Trophoblast cell (in vitro differentiated cells and primary cell): ENCODE measurements around the gene PPP2R2C.

ENCODE experiments used
- DNase-seq, 2 donors: peaks; one replicate each; pipeline ENCODE4 v3.0.0-alpha.2; 2016
- H2AFZ ChIP-seq: 2 replicates; pipeline ENCODE4 v1.6.1; 2013; ENCODE audit warnings: low read length, moderate library complexity, mild to moderate bottlenecking; ENCODE audit not compliant: insufficient read depth, poor library complexity
- H2AK5ac ChIP-seq: 2 replicates; pipeline ENCODE4 v1.6.1; 2013; ENCODE audit warnings: mild to moderate bottlenecking, low read length
- H2BK120ac ChIP-seq: 2 replicates; pipeline ENCODE4 v1.6.1; 2013; ENCODE audit warnings: low read length, mild to moderate bottlenecking, moderate library complexity; ENCODE audit not compliant: insufficient read depth, poor library complexity
- H2BK12ac ChIP-seq: 2 replicates; pipeline ENCODE4 v1.6.1; 2013; ENCODE audit warnings: mild to moderate bottlenecking, low read length, moderate library complexity
- H2BK5ac ChIP-seq: 2 replicates; pipeline ENCODE4 v1.6.1; 2013; ENCODE audit warnings: low read length, low read depth, moderate library complexity, mild to moderate bottlenecking; ENCODE audit not compliant: poor library complexity
- H3K14ac ChIP-seq: 2 replicates; pipeline ENCODE4 v1.6.1; 2013; ENCODE audit warnings: mild to moderate bottlenecking, low read length
- H3K18ac ChIP-seq: 2 replicates; pipeline ENCODE4 v1.6.1; 2013; ENCODE audit warnings: mild to moderate bottlenecking, low read length
- H3K23ac ChIP-seq: 2 replicates; pipeline ENCODE4 v1.6.1; 2013; ENCODE audit warnings: low read length
- H3K27ac ChIP-seq: 2 replicates; pipeline ENCODE4 v1.5.1; 2013; ENCODE audit warnings: low read depth, mild to moderate bottlenecking, inconsistent platforms, low read length, moderate library complexity
- H3K27me3 ChIP-seq: 2 replicates; pipeline ENCODE4 v1.6.1; 2013; ENCODE audit warnings: inconsistent platforms, mild to moderate bottlenecking, low read length, moderate library complexity; ENCODE audit not compliant: insufficient read depth
- H3K36me3 ChIP-seq, 2 experiments: 1 replicate in 1 of 2; 2 replicates in 1 of 2; pipeline ENCODE4 v1.6.1; 2013; ENCODE audit warnings: low read length in 2 of 2, mild to moderate bottlenecking in 2 of 2, moderate library complexity in 1 of 2; ENCODE audit not compliant: insufficient read depth in 2 of 2, control insufficient read depth in 1 of 2
- H3K4ac ChIP-seq: 2 replicates; pipeline ENCODE4 v1.6.1; 2013; ENCODE audit warnings: low read depth, mild to moderate bottlenecking, low read length, moderate library complexity
- H3K4me1 ChIP-seq, 2 experiments: 1 replicate in 1 of 2; 2 replicates in 1 of 2; pipeline ENCODE4 v1.6.1; 2013; ENCODE audit warnings: low read length in 2 of 2, mild to moderate bottlenecking in 2 of 2, moderate library complexity in 1 of 2; ENCODE audit not compliant: insufficient read depth in 2 of 2, control insufficient read depth in 1 of 2
- H3K4me2 ChIP-seq: 2 replicates; pipeline ENCODE4 v1.6.1; 2013; ENCODE audit warnings: inconsistent platforms, mild to moderate bottlenecking, low read length, moderate library complexity
- H3K4me3 ChIP-seq: 2 replicates; pipeline ENCODE4 v1.5.1; 2013; ENCODE audit warnings: mild to moderate bottlenecking, low read depth, low read length, inconsistent platforms
- H3K79me1 ChIP-seq: one replicate; pipeline ENCODE4 v1.6.1; 2013; ENCODE audit warnings: low read length
- H3K79me2 ChIP-seq: 2 replicates; pipeline ENCODE4 v1.6.1; 2013; ENCODE audit warnings: low read length, mild to moderate bottlenecking; ENCODE audit not compliant: control insufficient read depth, insufficient read depth, poor library complexity
- H3K9ac ChIP-seq: 2 replicates; pipeline ENCODE4 v1.6.1; 2013; ENCODE audit warnings: mild to moderate bottlenecking, low read length
- H3K9me3 ChIP-seq: 2 replicates; pipeline ENCODE4 v1.6.1; 2013; ENCODE audit warnings: low read depth, mild to moderate bottlenecking, control low read depth, inconsistent platforms, low read length; ENCODE audit not compliant: insufficient read depth
- H4K12ac ChIP-seq: 2 replicates; pipeline ENCODE4 v1.6.1; 2013; ENCODE audit warnings: low read depth, mild to moderate bottlenecking, low read length, moderate library complexity
- H4K8ac ChIP-seq: 2 replicates; pipeline ENCODE4 v1.6.1; 2013; ENCODE audit warnings: low read depth, mild to moderate bottlenecking, low read length, moderate library complexity
- H4K91ac ChIP-seq: one replicate; pipeline ENCODE4 v1.6.1; 2013; ENCODE audit warnings: low read depth, mild to moderate bottlenecking, low read length, moderate library complexity
- WGBS: extraction: QIAGEN DNeasy Blood & Tissue Kit; methylation state at CpG from one replicate; pipeline ENCODE4 v1.1.7; 2013; ENCODE audit warnings: missing lambda C conversion rate; ENCODE audit not compliant: insufficient read length, insufficient coverage; ENCODE audit errors: extremely low coverage; 5-methylcytosine and 5-hydroxymethylcytosine counted together

The PPP2R2C gene

DNA sequence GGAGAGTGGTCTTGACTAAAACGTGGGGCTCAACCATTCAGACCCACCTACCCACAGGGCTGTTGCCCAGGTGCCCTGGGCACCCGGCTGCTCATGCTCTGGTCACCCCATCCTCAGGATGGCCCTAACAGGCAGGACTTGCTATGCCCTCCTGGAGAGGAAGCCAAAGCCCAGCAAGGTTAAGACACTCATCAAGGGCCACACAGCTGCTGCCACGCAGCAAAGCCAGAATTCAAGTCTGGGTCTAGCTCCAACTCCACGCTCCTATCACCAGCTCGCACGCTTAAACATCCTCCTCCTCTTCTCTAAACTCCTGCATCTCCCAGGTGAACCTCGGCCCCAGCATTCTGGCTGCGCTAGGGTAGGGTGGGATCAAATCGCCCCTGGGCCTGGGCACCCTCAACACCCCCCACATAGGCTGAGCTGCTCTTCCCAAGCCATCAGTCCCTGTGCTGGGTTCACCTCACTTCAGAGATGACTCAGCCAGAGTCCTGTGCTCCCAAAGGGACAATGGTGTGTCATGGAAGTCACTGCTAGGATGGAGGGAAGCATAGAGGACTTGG lies 54.1 kb downstream of the PPP2R2C start:
- H4K8ac ChIP-seq = no peak overlapping the region
- H3K4me3 ChIP-seq = no peak overlapping the region
- no peak overlapping the region for H4K91ac ChIP-seq
- no peak overlapping the region for H3K4ac ChIP-seq
- WGBS = no CpG with 5 or more reads among the region's 9 CpGs
- no peak overlapping the region for H3K27ac ChIP-seq
- H3K14ac ChIP-seq = no peak overlapping the region
- H2BK12ac ChIP-seq = no peak overlapping the region
- H3K18ac ChIP-seq = no peak overlapping the region
- no peak overlapping the region for H2BK5ac ChIP-seq
- H3K9me3 ChIP-seq = peaks cover 2% of the 10 kb centered on the region
- no peaks in the 10 kb centered on the region for H3K79me1 ChIP-seq
- H2BK120ac ChIP-seq = no peak overlapping the region
- H3K4me2 ChIP-seq = no peak overlapping the region
- H3K27me3 ChIP-seq = no peaks in the 10 kb centered on the region
- no peak overlapping the region for H2AFZ ChIP-seq
- no peaks in the 10 kb centered on the region for H3K4me1 ChIP-seq
- H3K36me3 ChIP-seq = no peaks in the 10 kb centered on the region
- no peak overlapping the region for H4K12ac ChIP-seq
- DNase-seq = no peak
- no peak overlapping the region for H2AK5ac ChIP-seq
- no peaks in the 10 kb centered on the region for H3K79me2 ChIP-seq
- H3K23ac ChIP-seq = no peak overlapping the region
- no peak overlapping the region for H3K9ac ChIP-seq

DNA sequence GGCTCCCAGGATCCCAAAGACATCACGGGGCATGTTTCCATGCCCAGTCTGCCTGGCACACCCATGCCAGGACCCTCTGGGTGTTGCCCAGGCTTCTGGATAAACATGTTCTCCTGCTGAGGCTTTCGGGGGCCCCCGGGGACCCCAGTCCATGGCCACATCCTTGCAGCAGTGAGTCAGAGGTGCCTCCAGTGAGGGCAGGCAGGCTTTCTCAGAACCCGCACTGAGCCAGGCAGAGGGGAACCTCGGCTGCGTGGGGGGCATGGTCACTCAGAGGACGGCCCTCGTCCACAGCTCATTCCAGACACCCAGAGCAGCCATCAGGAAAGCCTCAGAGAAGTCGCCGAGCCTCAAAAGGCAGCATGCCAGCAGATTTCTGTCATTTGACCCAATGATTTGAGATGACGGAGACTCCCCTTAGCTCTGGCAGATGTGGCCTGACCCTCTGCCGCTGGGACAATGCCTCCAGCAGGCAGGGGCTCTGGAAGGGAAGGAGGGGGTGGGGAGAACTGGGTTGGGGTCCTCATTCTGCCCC lies 54.8 kb downstream of the PPP2R2C start:
- no peaks in the 10 kb centered on the region for H3K4me1 ChIP-seq
- no peak overlapping the region for H2BK12ac ChIP-seq
- H3K9ac ChIP-seq = no peak overlapping the region
- no peak overlapping the region for H4K91ac ChIP-seq
- H2BK5ac ChIP-seq = no peak overlapping the region
- no peaks in the 10 kb centered on the region for H3K27me3 ChIP-seq
- H2AFZ ChIP-seq = no peak overlapping the region
- H3K23ac ChIP-seq = no peak overlapping the region
- no peak overlapping the region for H4K8ac ChIP-seq
- no peak overlapping the region for H3K18ac ChIP-seq
- no CpG with 5 or more reads among the region's 12 CpGs for WGBS
- no peak overlapping the region for H3K14ac ChIP-seq
- H3K4me3 ChIP-seq = no peak overlapping the region
- peaks cover 2% of the 10 kb centered on the region for H3K9me3 ChIP-seq
- H2AK5ac ChIP-seq = no peak overlapping the region
- no peaks in the 10 kb centered on the region for H3K79me1 ChIP-seq
- no peak overlapping the region for H2BK120ac ChIP-seq
- no peaks in the 10 kb centered on the region for H3K36me3 ChIP-seq
- no peak for DNase-seq
- H3K4ac ChIP-seq = no peak overlapping the region
- no peak overlapping the region for H3K4me2 ChIP-seq
- no peak overlapping the region for H3K27ac ChIP-seq
- no peaks in the 10 kb centered on the region for H3K79me2 ChIP-seq
- no peak overlapping the region for H4K12ac ChIP-seq

DNA sequence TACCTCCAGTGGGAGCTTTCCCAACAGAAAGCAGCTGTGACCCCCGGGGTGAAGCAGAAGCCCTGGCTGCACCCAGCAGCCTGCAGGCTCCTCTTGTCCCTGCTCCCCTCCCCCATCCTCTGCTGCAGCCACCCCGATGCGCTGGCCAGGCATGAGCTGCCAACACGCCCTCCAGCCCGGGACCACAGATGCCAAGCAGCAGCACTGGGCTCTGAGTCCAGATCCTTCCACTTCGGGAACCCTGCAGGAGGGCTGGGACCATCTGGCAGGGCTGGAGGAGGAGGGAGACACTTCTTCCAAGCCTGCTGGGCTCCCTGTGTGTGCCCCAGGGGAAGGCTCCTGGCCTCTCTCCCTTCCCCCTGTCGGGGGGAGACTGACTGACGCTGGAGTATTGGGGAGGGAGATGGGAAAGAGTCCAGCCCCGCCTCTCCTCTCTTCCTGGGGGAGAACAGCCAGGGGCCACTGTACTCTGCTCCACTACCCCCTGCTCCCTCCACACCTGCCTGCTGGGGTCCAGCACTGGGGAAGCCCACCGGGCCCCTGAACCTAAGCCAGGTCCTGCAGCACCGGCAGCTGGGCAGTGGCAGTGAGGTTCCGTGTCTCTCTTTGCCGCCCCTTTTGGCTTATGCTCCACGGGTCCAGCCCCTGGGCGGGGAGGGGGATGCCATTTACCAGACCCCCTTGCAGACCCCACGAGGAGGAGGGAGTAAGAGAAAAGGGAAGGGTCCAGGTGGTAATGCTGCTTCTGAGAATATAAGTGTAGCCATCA lies 55.7 kb downstream of the PPP2R2C start:
- H3K36me3 ChIP-seq = no peaks in the 10 kb centered on the region
- no peak overlapping the region for H2BK12ac ChIP-seq
- no peak overlapping the region for H3K4me3 ChIP-seq
- no peak overlapping the region for H3K4me2 ChIP-seq
- H3K4me1 ChIP-seq = no peaks in the 10 kb centered on the region
- no peak overlapping the region for H4K12ac ChIP-seq
- no CpG with 5 or more reads among the region's 16 CpGs for WGBS
- no peak overlapping the region for H3K18ac ChIP-seq
- no peak overlapping the region for H2AFZ ChIP-seq
- H2AK5ac ChIP-seq = no peak overlapping the region
- no peaks in the 10 kb centered on the region for H3K27me3 ChIP-seq
- no peaks in the 10 kb centered on the region for H3K9me3 ChIP-seq
- no peaks in the 10 kb centered on the region for H3K79me1 ChIP-seq
- no peak overlapping the region for H3K4ac ChIP-seq
- H3K14ac ChIP-seq = no peak overlapping the region
- DNase-seq = no peak
- H3K23ac ChIP-seq = no peak overlapping the region
- H2BK5ac ChIP-seq = no peak overlapping the region
- no peak overlapping the region for H4K8ac ChIP-seq
- no peak overlapping the region for H2BK120ac ChIP-seq
- no peak overlapping the region for H4K91ac ChIP-seq
- no peaks in the 10 kb centered on the region for H3K79me2 ChIP-seq
- no peak overlapping the region for H3K9ac ChIP-seq
- no peak overlapping the region for H3K27ac ChIP-seq

DNA sequence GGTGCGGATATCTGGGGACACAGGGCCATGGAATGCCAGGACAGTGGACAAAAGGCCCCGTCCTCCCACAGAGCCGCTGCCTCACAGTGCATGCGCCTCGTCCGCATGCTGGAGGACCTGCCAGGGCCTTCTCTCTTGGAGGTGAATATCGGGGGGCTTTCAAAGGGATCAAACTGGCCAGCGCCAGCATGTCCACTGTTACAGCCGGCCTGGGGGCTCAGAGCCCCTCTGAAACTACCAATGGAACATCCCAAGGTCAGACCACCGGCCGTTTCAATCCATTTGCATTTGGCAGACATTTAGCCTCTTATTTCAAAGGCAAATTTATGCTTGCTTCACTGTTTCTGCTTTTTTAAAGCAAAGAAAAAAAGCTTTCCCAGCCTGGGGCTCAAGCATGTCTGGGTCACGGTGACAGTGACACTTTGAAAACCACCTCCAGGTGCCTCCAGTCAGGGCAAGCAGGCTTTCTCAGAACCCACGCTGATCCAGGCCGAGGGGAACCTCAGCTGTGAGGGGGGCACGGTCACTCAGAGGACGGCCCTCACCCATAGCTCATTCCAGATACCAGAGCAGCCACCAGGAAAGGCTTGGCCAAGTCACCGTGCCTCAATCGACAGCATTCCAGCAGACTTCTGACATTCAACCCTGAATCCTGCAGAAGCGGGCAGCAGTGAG lies 57.2 kb downstream of the PPP2R2C start:
- H4K8ac ChIP-seq = no peak overlapping the region
- no peak overlapping the region for H2AK5ac ChIP-seq
- no peaks in the 10 kb centered on the region for H3K79me2 ChIP-seq
- H3K4me3 ChIP-seq = no peak overlapping the region
- no peak overlapping the region for H4K12ac ChIP-seq
- no peak overlapping the region for H3K4ac ChIP-seq
- H3K4me1 ChIP-seq = no peaks in the 10 kb centered on the region
- H3K23ac ChIP-seq = no peak overlapping the region
- no CpG with 5 or more reads among the region's 19 CpGs for WGBS
- H2BK5ac ChIP-seq = no peak overlapping the region
- H2BK120ac ChIP-seq = no peak overlapping the region
- H3K9me3 ChIP-seq = no peaks in the 10 kb centered on the region
- no peaks in the 10 kb centered on the region for H3K79me1 ChIP-seq
- no peak overlapping the region for H3K18ac ChIP-seq
- H4K91ac ChIP-seq = no peak overlapping the region
- no peaks in the 10 kb centered on the region for H3K36me3 ChIP-seq
- H2AFZ ChIP-seq = no peak overlapping the region
- H3K27me3 ChIP-seq = no peaks in the 10 kb centered on the region
- no peak overlapping the region for H3K27ac ChIP-seq
- H3K14ac ChIP-seq = no peak overlapping the region
- H3K4me2 ChIP-seq = no peak overlapping the region
- no peak overlapping the region for H3K9ac ChIP-seq
- H2BK12ac ChIP-seq = no peak overlapping the region
- no peak for DNase-seq
